NT2/D1 (cell line): ENCODE data around the gene IRF2.
"Not testable (repeated sequence)": the region's sequence is repeated elsewhere in the genome, so short reads cannot be mapped to it uniquely, and the experiment has no call there.

Source experiments
- DNase-seq: peaks from one replicate; pipeline ENCODE4 v3.0.0-alpha.2; 2011; ENCODE audit warnings: low read depth, low spot score
- H3K27me3 ChIP-seq: 2 replicates; pipeline ENCODE4 v1.6.0; 2011; ENCODE audit warnings: mild to moderate bottlenecking; ENCODE audit not compliant: insufficient read length, insufficient read depth
- H3K36me3 ChIP-seq: 2 replicates; pipeline ENCODE4 v1.6.1; 2011; ENCODE audit warnings: mild to moderate bottlenecking, low read length, mixed read lengths; ENCODE audit not compliant: insufficient read depth, insufficient read length
- H3K4me1 ChIP-seq: 2 replicates; pipeline ENCODE4 v1.5.1; 2011; ENCODE audit not compliant: insufficient read depth, insufficient read length
- H3K4me3 ChIP-seq: 2 replicates; pipeline ENCODE4 v1.5.1; 2011; ENCODE audit warnings: low read depth; ENCODE audit not compliant: insufficient read length
- H3K9ac ChIP-seq: 2 replicates; pipeline ENCODE4 v1.6.0; 2011; ENCODE audit warnings: low read depth; ENCODE audit not compliant: insufficient read length
- H3K9me3 ChIP-seq: 2 replicates; pipeline ENCODE4 v1.5.1; 2011; ENCODE audit warnings: mild to moderate bottlenecking, low read length; ENCODE audit not compliant: insufficient read depth
- SUZ12 ChIP-seq: IDR thresholded peaks from 2 replicates; pipeline ENCODE4 v1.6.1; 2011; ENCODE audit not compliant: insufficient read length, insufficient read depth; ENCODE audit errors: extremely low read depth
- YY1 ChIP-seq: IDR thresholded peaks from 2 replicates; pipeline ENCODE4 v1.6.1; 2011; ENCODE audit not compliant: insufficient read length, insufficient read depth
- ZNF274 ChIP-seq: IDR thresholded peaks from 2 replicates; pipeline ENCODE4 v1.6.1; 2011; ENCODE audit warnings: mild to moderate bottlenecking, low read depth, low read length

IRF2 gene

DNA sequence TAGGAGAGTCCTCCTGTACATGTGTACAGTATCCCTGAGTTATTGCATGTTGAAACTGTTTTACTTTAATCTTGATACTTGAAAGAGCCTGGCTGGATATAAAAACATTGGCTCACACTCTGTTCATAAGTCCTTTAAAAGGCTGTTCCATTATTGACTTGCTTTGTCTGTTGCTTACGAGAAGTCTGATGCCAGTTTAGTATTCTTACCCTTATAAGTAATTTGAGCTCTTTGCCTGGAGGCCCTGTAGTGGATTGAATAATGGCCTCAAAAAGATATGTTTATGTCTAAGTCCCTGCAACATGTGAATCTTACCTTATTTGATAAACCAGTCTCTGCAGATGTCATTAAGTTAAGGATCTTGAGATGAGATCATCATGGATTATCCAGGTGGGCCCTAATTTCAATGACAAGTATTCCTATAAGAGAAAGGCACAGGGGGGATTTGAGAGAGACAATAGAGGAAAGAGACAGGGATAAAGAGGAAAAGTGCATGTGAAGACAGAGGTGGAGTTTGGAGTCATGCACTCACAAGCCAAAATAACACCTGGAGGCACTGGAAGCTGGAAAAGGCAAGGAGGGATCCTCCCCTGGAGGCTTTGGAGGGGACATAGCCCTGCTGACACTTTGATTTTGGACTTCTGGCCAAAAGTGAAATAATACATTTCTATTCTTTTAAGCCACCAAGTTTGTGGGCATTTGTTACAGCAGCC lies 98.1 kb downstream of the IRF2 start:
- no peak for DNase-seq
- Histone ChIP-seq H3K4me1 (no peaks in the 10 kb centered on the region), H3K9ac (no peak overlapping the region), H3K4me3 (no peak overlapping the region), H3K9me3 (no peaks in the 10 kb centered on the region), H3K36me3 (no peaks in the 10 kb centered on the region), H3K27me3 (no peaks in the 10 kb centered on the region)
- TF ChIP-seq YY1 (no peak), ZNF274 (no peak)

DNA sequence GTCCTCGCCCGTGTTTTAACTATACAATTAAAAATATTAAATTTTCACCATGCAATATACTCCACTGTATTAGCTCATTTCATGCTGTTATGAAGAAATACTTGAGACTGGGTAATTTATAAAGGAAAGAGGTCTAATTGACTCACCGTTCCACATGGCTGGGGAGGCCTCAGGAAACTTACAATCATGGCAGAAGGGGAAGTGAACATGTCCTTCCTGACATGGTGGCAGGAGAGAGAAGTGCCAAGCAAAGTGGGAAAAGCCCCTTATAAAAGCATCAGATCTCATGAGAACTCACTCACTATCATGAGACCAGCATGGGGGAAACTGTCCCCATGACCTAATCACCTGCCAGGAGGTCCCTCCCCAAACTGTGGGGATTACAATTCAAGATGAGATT lies 98.7 kb downstream of the IRF2 start:
- H3K9me3 ChIP-seq, H3K4me3 ChIP-seq, H3K36me3 ChIP-seq, DNase-seq, H3K9ac ChIP-seq, H3K4me1 ChIP-seq, H3K27me3 ChIP-seq: not testable (repeated sequence)

DNA sequence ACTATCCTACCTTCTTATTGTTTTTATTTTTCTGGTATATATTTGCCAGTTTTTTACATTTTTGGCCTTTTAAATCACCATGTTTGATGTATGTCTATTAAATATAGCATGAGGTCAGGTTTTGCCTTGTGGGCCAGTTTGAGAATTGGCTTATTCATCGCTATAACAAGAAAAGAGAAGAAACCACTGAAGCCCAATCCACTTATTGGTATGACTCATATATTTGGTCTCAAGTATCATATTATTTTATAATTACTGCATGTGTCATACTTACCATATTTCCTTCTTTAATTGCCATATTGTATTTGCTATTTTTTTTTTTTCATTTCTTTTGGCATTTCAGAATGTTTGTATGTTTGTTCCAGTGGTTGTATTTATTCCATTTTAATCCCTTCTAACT lies 99.3 kb downstream of the IRF2 start:
- no peak for DNase-seq
- Histone ChIP-seq H3K4me3 (no peak overlapping the region), H3K9ac (no peak overlapping the region), H3K4me1 (no peaks in the 10 kb centered on the region), H3K9me3 (no peaks in the 10 kb centered on the region), H3K36me3 (no peaks in the 10 kb centered on the region), H3K27me3 (no peaks in the 10 kb centered on the region)
- TF ChIP-seq YY1 (no peak), ZNF274 (no peak), SUZ12 (no peak)

DNA sequence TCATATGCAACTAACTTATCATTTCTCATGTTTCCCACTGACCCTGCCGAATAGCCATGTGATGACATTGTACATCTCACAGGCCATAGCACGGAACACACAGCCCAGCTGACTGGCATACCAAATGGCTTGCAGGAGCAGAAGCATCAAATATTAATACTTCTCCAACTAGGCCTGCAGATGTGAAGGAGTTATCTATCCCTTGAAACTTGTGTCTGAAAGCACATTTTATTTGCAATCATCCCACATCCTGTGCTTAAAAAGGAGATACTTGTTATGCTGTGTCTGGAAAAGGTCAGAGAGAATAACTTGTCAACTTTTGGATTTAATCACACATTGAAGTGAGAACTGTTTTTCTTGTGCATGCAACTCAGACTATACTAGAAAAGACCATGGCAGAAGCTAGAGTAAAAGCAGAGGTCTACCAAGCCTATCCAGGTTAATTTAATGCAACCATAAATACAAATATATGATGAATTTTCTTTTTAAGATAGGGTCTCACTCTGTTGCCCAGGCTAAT lies 100.4 kb downstream of the IRF2 start:
- Histone ChIP-seq H3K9me3 (no peaks in the 10 kb centered on the region), H3K9ac (no peak overlapping the region), H3K4me1 (no peaks in the 10 kb centered on the region), H3K27me3 (no peaks in the 10 kb centered on the region), H3K36me3 (no peaks in the 10 kb centered on the region), H3K4me3 (no peak overlapping the region)
- DNase-seq = no peak
- TF ChIP-seq SUZ12 = no peak
- no peak for TF ChIP-seq ZNF274
- no peak for TF ChIP-seq YY1

DNA sequence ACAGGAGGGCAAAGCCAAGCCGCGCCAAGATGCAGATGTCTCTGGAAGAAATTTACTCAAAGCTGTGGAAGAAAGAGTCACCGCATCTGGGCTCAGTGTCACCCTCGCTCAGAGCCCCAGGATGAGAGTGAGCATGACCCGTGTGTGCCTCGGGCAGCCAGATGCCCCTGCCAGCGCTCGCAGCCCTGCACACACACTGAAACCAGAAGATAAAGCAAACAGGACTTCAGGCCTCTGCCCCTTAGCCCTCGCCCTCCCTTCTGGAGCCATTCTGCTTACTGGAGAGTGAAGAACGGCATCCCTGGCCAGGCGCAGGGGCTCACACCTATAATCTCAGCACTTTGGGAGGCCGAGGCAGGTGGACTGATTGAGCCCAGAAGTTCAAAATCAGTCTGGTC lies 103.0 kb downstream of the IRF2 start:
- DNase-seq = no peak
- no peak overlapping the region for H3K4me3 ChIP-seq
- TF ChIP-seq SUZ12 (no peak), YY1 (no peak), ZNF274 (no peak)
- H3K9me3 ChIP-seq = no peaks in the 10 kb centered on the region
- H3K4me1 ChIP-seq = no peaks in the 10 kb centered on the region
- no peaks in the 10 kb centered on the region for H3K36me3 ChIP-seq
- no peaks in the 10 kb centered on the region for H3K27me3 ChIP-seq
- H3K9ac ChIP-seq = no peak overlapping the region

GRCh38 chr4:184370711-184371389 lies 103.5 kb downstream of the IRF2 start:
- no peaks in the 10 kb centered on the region for H3K9me3 ChIP-seq
- H3K4me3 ChIP-seq = no peak overlapping the region
- no peak for DNase-seq
- no peaks in the 10 kb centered on the region for H3K36me3 ChIP-seq
- no peaks in the 10 kb centered on the region for H3K4me1 ChIP-seq
- TF ChIP-seq ZNF274 = no peak
- TF ChIP-seq YY1 = no peak
- TF ChIP-seq SUZ12 = no peak
- H3K27me3 ChIP-seq = no peaks in the 10 kb centered on the region
- no peak overlapping the region for H3K9ac ChIP-seq

- no peak for DNase-seq
- no peaks in the 10 kb centered on the region for H3K36me3 ChIP-seq
- H3K27me3 ChIP-seq = no peaks in the 10 kb centered on the region
- H3K9me3 ChIP-seq = no peaks in the 10 kb centered on the region
- no peaks in the 10 kb centered on the region for H3K4me1 ChIP-seq
- no peak for TF ChIP-seq SUZ12
- H3K9ac ChIP-seq = no peak overlapping the region
- H3K4me3 ChIP-seq = no peak overlapping the region
Measured at GRCh38 chr4:184369871-184370270, 104.5 kb downstream of the IRF2 start.
